IPS-11a (cell line): ENCODE measurements around the gene EN1.

ENCODE experiments used
- H3K4me3 ChIP-seq: one replicate; pipeline ENCODE4 v1.5.1; 2013; ENCODE audit warnings: low read depth, low read length, control low read depth

The EN1 gene

GRCh38 chr2:118822572-118822971 is 24.9 kb downstream of the EN1 start:
- no peak overlapping the region for H3K4me3 ChIP-seq

GRCh38 chr2:118822015-118822414 is 25.4 kb downstream of the EN1 start:
- H3K4me3 ChIP-seq, result no peak overlapping the region

GRCh38 chr2:118817469-118817868 is 30.0 kb downstream of the EN1 start:
- no peak overlapping the region for H3K4me3 ChIP-seq

- no peak overlapping the region for H3K4me3 ChIP-seq
Observed at GRCh38 chr2:118816669-118817068, 30.8 kb downstream of the EN1 start.

- H3K4me3 ChIP-seq, result no peak overlapping the region
Observed at GRCh38 chr2:118815731-118816130, 31.7 kb downstream of the EN1 start.

- no peak overlapping the region for H3K4me3 ChIP-seq
Observed at GRCh38 chr2:118815314-118815713, 32.1 kb downstream of the EN1 start.

GRCh38 chr2:118814368-118814767 is 33.1 kb downstream of the EN1 start:
- no peak overlapping the region for H3K4me3 ChIP-seq

- no peak overlapping the region for H3K4me3 ChIP-seq
Observed at GRCh38 chr2:118813601-118814339, 33.7 kb downstream of the EN1 start.

- no peak overlapping the region for H3K4me3 ChIP-seq
Observed at GRCh38 chr2:118813111-118813510, 34.3 kb downstream of the EN1 start.

- H3K4me3 ChIP-seq, result no peak overlapping the region
Observed at GRCh38 chr2:118812552-118812951, 34.9 kb downstream of the EN1 start.

GRCh38 chr2:118811514-118812115 is 35.8 kb downstream of the EN1 start:
- no peak overlapping the region for H3K4me3 ChIP-seq

- no peak overlapping the region for H3K4me3 ChIP-seq
Observed at GRCh38 chr2:118810766-118811165, 36.7 kb downstream of the EN1 start.

GRCh38 chr2:118808429-118808809 is 39.0 kb downstream of the EN1 start:
- H3K4me3 ChIP-seq, result no peak overlapping the region

GRCh38 chr2:118807668-118808428 is 39.6 kb downstream of the EN1 start:
- no peak overlapping the region for H3K4me3 ChIP-seq

- H3K4me3 ChIP-seq, result no peak overlapping the region
Observed at GRCh38 chr2:118806797-118807667, 40.4 kb downstream of the EN1 start.

- H3K4me3 ChIP-seq, result no peak overlapping the region
Observed at GRCh38 chr2:118805064-118805690, 42.3 kb downstream of the EN1 start.

- no peak overlapping the region for H3K4me3 ChIP-seq
Observed at GRCh38 chr2:118803012-118803411, 44.4 kb downstream of the EN1 start.

- no peak overlapping the region for H3K4me3 ChIP-seq
Observed at GRCh38 chr2:118801151-118801550, 46.3 kb downstream of the EN1 start.

- H3K4me3 ChIP-seq, result no peak overlapping the region
Observed at GRCh38 chr2:118800736-118801135, 46.7 kb downstream of the EN1 start.

GRCh38 chr2:118794546-118794945 is 52.9 kb downstream of the EN1 start:
- H3K4me3 ChIP-seq, result no peak overlapping the region
